NCI-H2227 treated with DMSO at 0.1 percent for 48 hours (cell line): ENCODE data around the gene ACSF2.
"Not testable (repeated sequence)": the region's sequence is repeated elsewhere in the genome, so short reads cannot be mapped to it uniquely, and the experiment has no call there.

ENCODE experiments used
- DNase-seq: peaks from one replicate; lab custom pipeline; 2025; lab: John Stamatoyannopoulos, UW

Gene ACSF2

GRCh38 chr17:50464736-50465135, 38.7 kb downstream of the ACSF2 start:
- no peak for DNase-seq

GRCh38 chr17:50465171-50465570, 39.2 kb downstream of the ACSF2 start:
- no peak for DNase-seq

- DNase-seq: no peak
These were observed 39.6 kb downstream of the ACSF2 start for GRCh38 chr17:50465635-50466034.

- no peak for DNase-seq
These were observed 40.5 kb downstream of the ACSF2 start for GRCh38 chr17:50466371-50467113.

GRCh38 chr17:50467114-50467854, 41.3 kb downstream of the ACSF2 start:
- DNase-seq: no peak

- no peak for DNase-seq
These were observed 41.9 kb downstream of the ACSF2 start for GRCh38 chr17:50467855-50468303.

- no peak for DNase-seq
These were observed 42.5 kb downstream of the ACSF2 start, which contains the start of gene CHAD for GRCh38 chr17:50468304-50469207. CHAD (minus strand) TSS chr17:50468880; CDS start chr17:50468813, 67 bp downstream.

- DNase-seq: no peak
These were observed 43.2 kb downstream of the ACSF2 start for GRCh38 chr17:50469208-50469605.

- no peak for DNase-seq
These were observed 43.8 kb downstream of the ACSF2 start for GRCh38 chr17:50469671-50470305.

- no peak for DNase-seq
These were observed 44.4 kb downstream of the ACSF2 start for GRCh38 chr17:50470426-50470825.

GRCh38 chr17:50471009-50471905, 45.2 kb downstream of the ACSF2 start:
- no peak for DNase-seq

- DNase-seq: no peak
These were observed 46.3 kb downstream of the ACSF2 start for GRCh38 chr17:50472286-50472685.

- DNase-seq: not testable (repeated sequence)
These were observed 46.7 kb downstream of the ACSF2 start for GRCh38 chr17:50472761-50473161.

GRCh38 chr17:50473901-50474300, 47.9 kb downstream of the ACSF2 start:
- DNase-seq: no peak

GRCh38 chr17:50474523-50474922, 48.5 kb downstream of the ACSF2 start:
- no peak for DNase-seq

GRCh38 chr17:50475362-50475761, 49.3 kb downstream of the ACSF2 start:
- no peak for DNase-seq

GRCh38 chr17:50475775-50476544, 49.9 kb downstream of the ACSF2 start:
- DNase-seq: not testable (repeated sequence)

- DNase-seq: no peak
These were observed 50.7 kb downstream of the ACSF2 start for GRCh38 chr17:50476545-50477315.

- no peak for DNase-seq
These were observed 52.0 kb downstream of the ACSF2 start for GRCh38 chr17:50477976-50478375.
